ENCODE measurements around the gene OR2V1. TPM values are rescaled to one million over a fixed set of nuclear protein-coding genes. Genes with fewer than 3 reads are reported as not detected.
"Not testable (repeated sequence)": the region's sequence is repeated elsewhere in the genome, so short reads cannot be mapped to it uniquely, and the experiment has no call there.

OR2V1 gene
- total RNA-seq, 3 donors from 2014 or later: not detected

DNA sequence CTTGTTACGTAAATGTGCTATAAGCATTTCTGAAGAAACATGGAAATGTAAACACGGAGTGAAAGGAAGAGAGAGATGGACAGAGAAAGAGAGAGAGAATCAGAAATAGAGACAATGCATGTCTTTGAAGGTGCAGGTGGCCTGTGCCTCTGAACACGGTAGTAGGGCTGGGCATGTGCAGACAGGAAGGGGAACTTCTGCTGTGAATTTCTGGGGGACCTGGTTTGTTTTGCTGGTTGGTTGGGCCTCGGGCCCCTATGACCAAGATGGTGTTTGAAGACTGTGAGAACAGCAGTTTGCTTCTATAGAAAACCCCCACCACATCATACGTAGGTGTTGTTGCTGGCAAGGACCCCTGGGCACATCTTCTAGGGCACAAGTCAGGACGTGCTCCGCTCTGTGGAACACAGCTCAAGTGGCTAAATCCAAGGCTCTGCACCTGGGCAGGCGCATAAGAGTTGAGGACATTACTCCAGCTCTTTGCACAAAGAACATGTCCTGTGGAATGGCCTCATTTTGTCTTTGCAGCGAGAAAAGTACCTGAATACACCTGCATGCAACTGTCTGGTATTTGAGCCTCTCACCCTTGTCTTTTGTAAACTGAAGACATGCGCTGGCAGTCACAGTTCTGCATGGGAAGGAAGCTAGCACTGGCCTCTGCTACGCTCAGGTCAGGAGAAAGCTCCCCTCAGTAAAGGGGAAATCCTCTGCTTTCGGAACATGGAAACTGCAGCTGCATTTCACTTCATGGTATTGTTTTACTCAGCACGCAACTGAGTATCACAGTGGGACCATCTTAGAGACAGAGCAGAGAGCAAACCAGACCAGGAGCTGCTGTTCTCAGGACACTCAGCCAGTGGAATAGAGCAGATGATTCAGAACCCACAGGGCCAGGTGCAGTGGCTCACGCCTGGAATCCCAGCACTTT, 19.1 kb upstream of the OR2V1 start:
- no peak for DNase-seq
- Mint-ChIP-seq H3K27me3 (ENCODE audit: low read depth) (peaks cover 54% of the 10 kb centered on the region), H3K4me3 (no peak overlapping the region), H3K4me1 (ENCODE audit: low read depth) (peaks cover 3% of the 10 kb centered on the region), H3K9me3 (no peaks in the 10 kb centered on the region), H3K36me3 (ENCODE audit: insufficient read depth) (no peaks in the 10 kb centered on the region)
- no peak for ATAC-seq

DNA sequence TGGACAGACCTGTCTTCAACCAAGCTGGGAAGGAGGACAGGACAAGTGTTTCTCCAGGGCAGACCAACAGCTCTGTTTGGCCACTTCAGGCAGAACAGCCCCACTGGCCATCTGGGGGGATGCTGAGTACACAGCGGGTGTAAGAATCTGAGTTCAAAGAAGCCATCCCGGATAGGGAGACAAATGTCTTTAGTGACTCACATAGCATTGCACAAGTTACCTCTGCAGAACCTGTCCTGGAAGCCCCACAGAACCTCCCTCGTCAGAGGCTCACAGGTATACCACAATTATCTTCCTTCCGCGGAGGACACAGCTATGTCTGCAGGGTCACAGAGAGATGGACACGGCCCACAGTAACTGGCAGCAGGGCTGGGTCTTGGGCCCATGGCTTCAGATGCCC, 18.4 kb upstream of the OR2V1 start:
- Mint-ChIP-seq H3K27me3 (ENCODE audit: low read depth) (peaks cover 55% of the 10 kb centered on the region), H3K9me3 (no peaks in the 10 kb centered on the region), H3K4me1 (ENCODE audit: low read depth) (peaks cover 3% of the 10 kb centered on the region), H3K4me3 (no peak overlapping the region), H3K36me3 (ENCODE audit: insufficient read depth) (no peaks in the 10 kb centered on the region)
- ATAC-seq (no peak), DNase-seq (no peak)

DNA sequence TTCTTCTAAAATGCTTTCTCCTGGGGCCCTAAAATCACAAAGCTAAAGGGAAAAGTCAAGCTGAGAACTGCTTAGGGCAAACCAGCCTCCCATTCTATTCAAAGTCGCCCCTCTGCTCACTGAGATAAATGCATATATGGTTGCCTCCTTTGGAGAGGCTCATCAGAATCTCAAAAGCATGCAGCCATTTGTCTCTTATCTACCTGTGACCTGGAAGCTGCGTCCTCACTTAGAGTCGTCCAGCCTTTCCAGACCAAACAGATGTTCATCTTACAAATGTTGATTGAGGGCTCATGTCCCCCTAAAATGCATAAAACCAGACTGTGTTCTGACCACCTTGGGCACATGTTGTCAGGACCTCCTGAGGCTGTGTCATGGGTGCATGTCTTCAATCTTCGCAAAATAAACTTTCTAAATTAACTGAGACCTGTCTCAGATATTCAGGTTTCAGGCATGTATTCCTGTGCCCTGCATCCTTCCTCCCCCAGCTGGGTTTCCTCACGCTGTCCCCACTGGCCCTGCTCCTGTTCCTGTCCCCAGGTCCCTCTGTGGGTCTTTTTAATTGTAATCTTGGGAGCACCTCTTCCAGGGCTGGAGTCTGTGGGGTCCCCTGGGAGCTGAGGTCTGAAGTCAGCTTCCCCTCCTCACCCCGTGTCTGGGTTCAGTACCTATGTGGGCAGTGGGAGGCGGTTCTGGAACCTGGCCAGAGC, 16.1 kb upstream of the OR2V1 start, which contains the start of gene OR2V2:
Gene OR2V2 (plus strand): TSS at position 660 of the 710 bp plus-strand sequence. CDS start 7,357 bp downstream, outside the sequence.
- not testable (repeated sequence) for DNase-seq; ATAC-seq; H3K9me3 Mint-ChIP-seq; H3K4me3 Mint-ChIP-seq; H3K4me1 Mint-ChIP-seq (ENCODE audit: low read depth); H3K36me3 Mint-ChIP-seq (ENCODE audit: insufficient read depth)
- peaks cover 67% of the 10 kb centered on the region for H3K27me3 Mint-ChIP-seq (ENCODE audit: low read depth)

DNA sequence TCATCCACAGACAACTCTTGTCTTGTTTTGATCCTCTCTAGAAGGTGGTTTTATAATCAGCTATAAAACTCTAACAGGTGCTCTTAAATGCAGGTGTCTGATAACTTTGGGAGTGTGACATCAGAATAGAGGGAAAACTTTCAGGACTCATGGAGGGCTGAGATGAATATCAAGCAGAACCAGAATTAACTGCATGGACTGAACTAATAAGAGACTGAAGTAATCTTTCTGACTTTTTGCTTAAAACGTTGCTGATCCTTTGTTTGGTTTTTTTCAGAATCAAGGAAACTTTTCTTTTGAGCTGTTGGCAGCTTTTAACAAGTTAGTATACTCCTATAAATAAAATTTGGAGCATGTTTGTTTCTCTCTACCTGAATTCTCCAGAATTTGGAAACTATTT, 14.2 kb upstream of the OR2V1 start:
- Mint-ChIP-seq H3K4me3 (no peak overlapping the region), H3K4me1 (ENCODE audit: low read depth) (no peaks in the 10 kb centered on the region), H3K9me3 (peaks cover 3% of the 10 kb centered on the region), H3K27me3 (ENCODE audit: low read depth) (peaks cover 51% of the 10 kb centered on the region), H3K36me3 (ENCODE audit: insufficient read depth) (no peaks in the 10 kb centered on the region)
- ATAC-seq (no peak), DNase-seq (no peak)

DNA sequence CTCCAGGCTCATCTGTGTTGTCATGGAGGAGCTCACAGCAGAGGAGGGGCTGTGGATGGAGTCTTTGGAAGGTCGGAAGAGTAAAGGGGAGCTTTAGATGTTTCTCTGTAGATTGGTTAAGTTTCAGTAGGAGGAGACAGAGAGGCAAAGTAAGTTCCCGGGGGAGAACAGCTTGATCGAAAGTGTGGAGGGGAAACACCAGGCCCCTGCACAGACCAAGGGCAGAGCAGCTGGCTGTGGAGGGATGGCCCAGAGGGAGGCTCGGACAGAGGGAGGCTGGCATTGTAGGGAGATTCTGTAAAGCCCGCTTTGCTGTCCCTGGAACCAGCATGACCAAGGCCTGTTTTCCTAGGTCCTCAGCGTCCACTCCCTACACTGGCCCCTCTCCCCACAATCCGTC, 11.1 kb upstream of the OR2V1 start:
- Mint-ChIP-seq H3K9me3 (peaks cover 22% of the 10 kb centered on the region), H3K36me3 (ENCODE audit: insufficient read depth) (no peaks in the 10 kb centered on the region), H3K4me1 (ENCODE audit: low read depth) (no peaks in the 10 kb centered on the region), H3K4me3 (no peak overlapping the region), H3K27me3 (ENCODE audit: low read depth) (peaks cover 29% of the 10 kb centered on the region)
- ATAC-seq (no peak), DNase-seq (no peak)

DNA sequence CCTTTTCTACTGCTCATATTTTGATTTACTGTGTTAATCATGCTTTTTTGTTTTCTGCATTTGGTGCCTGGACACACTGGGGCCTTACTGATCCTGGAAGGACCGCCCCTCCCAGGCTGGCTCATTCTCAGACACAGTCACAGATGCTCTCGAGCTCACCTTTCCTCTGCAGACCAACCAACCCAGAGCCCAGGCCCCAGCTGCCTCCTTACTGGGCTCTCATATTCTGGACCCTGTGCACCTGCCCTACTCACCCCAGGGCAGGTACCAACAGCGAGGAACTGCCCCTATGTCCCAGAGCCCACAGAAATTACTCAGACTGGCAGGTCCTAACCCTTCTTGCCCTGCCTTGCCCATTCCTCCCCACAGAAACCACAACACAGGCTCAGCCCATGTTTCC, 9.8 kb upstream of the OR2V1 start:
- Mint-ChIP-seq H3K4me3 (no peak overlapping the region), H3K36me3 (ENCODE audit: insufficient read depth) (no peaks in the 10 kb centered on the region), H3K9me3 (peaks cover 22% of the 10 kb centered on the region), H3K27me3 (ENCODE audit: low read depth) (peaks cover 21% of the 10 kb centered on the region), H3K4me1 (ENCODE audit: low read depth) (no peaks in the 10 kb centered on the region)
- ATAC-seq (no peak), DNase-seq (no peak)

DNA sequence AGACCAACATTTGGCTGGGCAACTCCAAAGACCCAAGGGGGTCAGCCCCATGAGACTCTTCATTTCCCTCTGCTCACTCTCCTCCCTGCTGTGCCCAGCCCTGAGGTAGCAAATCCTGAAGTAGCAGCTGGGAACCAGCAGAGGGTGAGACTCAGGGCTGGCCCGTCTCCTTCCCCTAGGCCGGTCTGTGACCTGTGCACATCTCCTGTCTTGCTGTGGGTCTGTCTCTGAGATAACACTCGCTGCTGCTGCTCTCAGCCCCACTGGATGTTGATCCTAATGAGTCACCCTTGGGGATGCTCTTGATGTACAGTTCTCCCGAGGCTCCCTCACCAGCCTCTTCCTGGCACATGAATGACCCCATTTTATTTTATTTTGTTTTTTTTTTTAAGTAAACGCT, 7.3 kb upstream of the OR2V1 start:
- no peaks in the 10 kb centered on the region for H3K36me3 Mint-ChIP-seq (ENCODE audit: insufficient read depth)
- peaks cover 28% of the 10 kb centered on the region for H3K9me3 Mint-ChIP-seq
- no peak overlapping the region for H3K4me3 Mint-ChIP-seq
- H3K27me3 Mint-ChIP-seq (ENCODE audit: low read depth): peaks cover 22% of the 10 kb centered on the region
- H3K4me1 Mint-ChIP-seq (ENCODE audit: low read depth): no peaks in the 10 kb centered on the region
- ATAC-seq: no peak
- no peak for DNase-seq

DNA sequence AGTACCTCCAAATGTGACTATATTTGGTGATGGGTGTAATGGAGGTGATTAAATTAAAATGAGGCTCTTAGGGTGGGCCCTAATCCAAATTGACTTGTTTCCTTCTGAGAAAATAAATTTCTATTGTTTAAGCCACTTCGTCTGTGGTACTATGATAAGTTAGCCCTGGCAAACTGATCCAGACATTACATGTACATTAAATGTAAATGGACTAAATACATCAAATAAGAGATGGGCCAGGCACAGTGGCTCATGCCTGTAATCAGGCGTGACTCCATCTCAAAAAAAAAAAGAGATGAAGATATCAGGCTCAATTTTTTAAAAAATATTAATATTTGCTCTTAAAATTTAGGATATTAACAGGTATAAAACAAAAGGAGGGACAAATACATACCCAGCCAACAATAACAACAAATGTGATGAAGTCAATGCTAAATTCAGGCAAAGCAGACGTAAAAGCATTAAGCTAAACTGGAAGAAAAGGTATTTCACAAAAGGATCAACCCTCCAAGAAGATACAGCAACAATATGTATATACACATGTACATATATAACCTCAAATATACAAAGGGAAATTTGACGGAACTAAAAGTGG, 5.5 kb upstream of the OR2V1 start:
- Mint-ChIP-seq H3K9me3 (peaks cover 28% of the 10 kb centered on the region), H3K4me1 (ENCODE audit: low read depth) (no peaks in the 10 kb centered on the region), H3K36me3 (ENCODE audit: insufficient read depth) (no peaks in the 10 kb centered on the region), H3K27me3 (ENCODE audit: low read depth) (peaks cover 28% of the 10 kb centered on the region), H3K4me3 (no peak overlapping the region)
- ATAC-seq: no peak
- no peak for DNase-seq

DNA sequence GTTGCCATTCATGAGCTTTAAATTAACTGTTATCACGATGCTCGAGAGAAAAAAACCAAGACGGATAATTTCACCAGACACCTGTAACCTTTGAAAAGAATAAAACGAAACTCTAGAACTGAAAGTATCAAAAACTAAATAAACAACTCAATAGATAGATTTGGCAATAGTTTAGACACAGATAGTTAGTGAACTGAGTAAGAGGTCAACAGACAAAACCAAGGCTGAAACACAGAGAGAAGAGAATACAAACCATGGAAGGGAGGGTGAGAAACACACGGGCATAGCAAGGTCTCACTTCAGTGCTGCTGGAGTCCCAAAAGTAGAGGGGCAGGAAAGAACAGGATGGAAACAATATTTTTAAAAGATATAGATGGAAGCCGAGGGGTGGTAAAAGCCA, 3.3 kb upstream of the OR2V1 start:
- Mint-ChIP-seq H3K4me3 (no peak overlapping the region), H3K36me3 (ENCODE audit: insufficient read depth) (no peaks in the 10 kb centered on the region), H3K9me3 (peaks cover 20% of the 10 kb centered on the region), H3K4me1 (ENCODE audit: low read depth) (no peaks in the 10 kb centered on the region), H3K27me3 (ENCODE audit: low read depth) (peaks cover 37% of the 10 kb centered on the region)
- DNase-seq (no peak), ATAC-seq (no peak)

DNA sequence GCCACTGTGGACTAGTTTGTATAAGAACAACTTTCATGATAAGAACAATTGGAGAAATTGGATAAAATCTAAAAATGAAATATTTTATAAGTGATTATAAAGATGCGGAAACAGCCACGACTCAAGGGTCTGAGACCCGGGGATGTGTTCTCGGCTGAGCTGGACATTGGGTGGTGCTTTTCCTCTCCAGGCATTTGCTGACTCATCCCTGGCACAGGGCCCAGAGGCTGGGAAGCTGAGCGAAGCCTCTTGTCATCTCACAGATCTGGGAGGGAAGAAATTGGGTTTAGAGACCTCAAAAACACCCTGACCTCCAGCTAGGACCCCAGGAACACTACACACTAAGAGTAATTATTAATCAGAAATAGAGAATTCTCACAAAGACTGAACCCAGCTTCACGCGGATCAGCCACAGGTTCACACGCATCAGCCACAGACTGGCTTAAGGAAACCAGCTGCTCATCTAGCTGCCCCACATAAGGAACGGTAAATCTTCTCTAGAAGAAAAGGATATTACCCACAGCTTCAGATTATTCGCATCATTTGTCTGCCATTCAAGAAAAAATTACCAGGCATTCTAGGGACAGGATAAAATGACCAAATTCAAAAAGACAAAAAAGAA, 2.8 kb upstream of the OR2V1 start:
- Mint-ChIP-seq H3K4me3 (no peak overlapping the region), H3K36me3 (ENCODE audit: insufficient read depth) (no peaks in the 10 kb centered on the region), H3K9me3 (peaks cover 16% of the 10 kb centered on the region), H3K4me1 (ENCODE audit: low read depth) (no peaks in the 10 kb centered on the region), H3K27me3 (ENCODE audit: low read depth) (peaks cover 41% of the 10 kb centered on the region)
- ATAC-seq (no peak), DNase-seq (no peak)

DNA sequence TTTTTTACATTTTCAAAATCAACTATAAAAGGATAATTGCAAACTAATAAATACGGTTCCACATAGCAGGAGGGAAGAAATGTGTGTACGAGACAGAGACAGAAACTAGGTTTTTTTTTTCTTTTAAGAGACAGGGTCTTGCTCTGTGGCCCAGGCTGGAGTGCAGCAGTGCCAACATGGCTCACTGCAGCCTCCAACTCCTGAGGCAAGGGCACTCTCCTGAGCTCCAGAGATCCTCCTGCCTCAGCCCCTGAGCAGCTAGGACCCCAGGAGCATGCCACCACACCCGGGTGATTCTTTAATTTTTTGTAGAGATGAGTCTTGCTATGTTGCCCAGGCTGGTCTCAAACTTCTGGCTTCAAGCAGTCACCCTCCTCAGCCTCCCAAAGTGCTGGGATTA, 2.1 kb upstream of the OR2V1 start:
- Mint-ChIP-seq H3K4me1 (ENCODE audit: low read depth) (no peaks in the 10 kb centered on the region), H3K27me3 (ENCODE audit: low read depth) (peaks cover 47% of the 10 kb centered on the region), H3K36me3 (ENCODE audit: insufficient read depth) (no peaks in the 10 kb centered on the region), H3K4me3 (no peak overlapping the region), H3K9me3 (peaks cover 13% of the 10 kb centered on the region)
- no peak for DNase-seq
- ATAC-seq: no peak

DNA sequence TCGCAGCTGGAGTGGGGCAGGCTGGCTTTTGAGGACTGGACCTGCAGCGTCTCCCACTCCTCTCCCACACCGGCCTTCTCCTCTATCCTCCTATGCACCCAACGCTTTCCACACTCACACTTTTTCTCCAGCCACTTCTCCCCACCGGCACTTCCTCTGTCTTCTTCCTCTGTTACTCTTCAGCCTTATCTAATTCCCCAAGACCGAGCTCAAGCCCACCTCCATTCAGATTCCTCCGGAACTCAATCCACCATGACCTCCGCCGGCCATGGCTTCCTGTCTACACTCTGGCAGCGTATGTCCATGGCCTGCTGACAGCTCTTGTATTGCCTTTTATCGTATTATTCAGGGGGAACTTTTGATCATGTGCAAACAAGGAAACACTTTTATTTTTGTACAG, 545 bp upstream of the OR2V1 start:
- DNase-seq: no peak
- ATAC-seq: no peak
- Mint-ChIP-seq H3K36me3 (ENCODE audit: insufficient read depth) (no peaks in the 10 kb centered on the region), H3K4me1 (ENCODE audit: low read depth) (no peaks in the 10 kb centered on the region), H3K9me3 (peaks cover 6% of the 10 kb centered on the region), H3K27me3 (ENCODE audit: low read depth) (peaks cover 59% of the 10 kb centered on the region), H3K4me3 (no peak overlapping the region)

DNA sequence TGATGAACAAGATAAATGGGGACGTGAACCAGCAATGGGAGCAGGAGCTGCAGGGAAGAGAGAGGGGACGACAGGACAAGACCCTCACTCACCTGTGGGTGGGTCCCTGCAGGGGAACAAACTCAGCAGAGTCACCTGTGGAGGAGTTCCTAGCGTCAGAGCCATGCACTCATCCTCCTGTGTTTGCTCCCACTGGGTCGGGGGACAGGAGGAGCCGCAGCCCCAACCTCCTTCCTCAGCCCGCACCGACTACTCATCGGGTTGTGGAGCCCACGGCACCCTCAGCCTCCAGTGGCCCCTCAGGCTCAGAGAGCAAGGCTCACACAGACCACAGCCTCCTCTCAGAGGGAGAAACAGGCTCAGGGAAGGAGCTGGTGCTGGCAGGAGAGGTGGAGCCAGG, 888 bp downstream of the OR2V1 start:
- H3K9me3 Mint-ChIP-seq; H3K4me1 Mint-ChIP-seq (ENCODE audit: low read depth); H3K4me3 Mint-ChIP-seq; ATAC-seq; H3K36me3 Mint-ChIP-seq (ENCODE audit: insufficient read depth); DNase-seq: not testable (repeated sequence)
- H3K27me3 Mint-ChIP-seq (ENCODE audit: low read depth): peaks cover 64% of the 10 kb centered on the region

DNA sequence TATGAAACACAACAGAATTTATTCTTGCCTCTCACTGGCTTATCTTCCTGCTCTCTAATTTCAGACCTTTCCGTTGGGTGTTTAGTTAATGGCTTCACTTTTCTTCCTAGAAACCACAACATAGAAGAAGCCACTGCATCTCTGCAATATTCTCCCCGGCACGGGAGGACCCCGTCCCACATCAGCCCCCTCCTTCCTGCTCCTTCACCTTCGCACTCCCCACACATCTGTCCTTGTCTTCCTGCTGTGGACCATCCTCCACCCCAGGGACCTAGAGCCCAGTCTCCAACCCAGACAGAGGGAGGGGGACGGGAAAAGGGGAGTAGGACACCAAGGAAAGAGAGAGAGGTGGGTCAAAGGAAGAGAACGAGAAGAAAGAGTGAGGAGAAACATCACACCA, 1.4 kb downstream of the OR2V1 start:
- H3K9me3 Mint-ChIP-seq: no peaks in the 10 kb centered on the region
- peaks cover 69% of the 10 kb centered on the region for H3K27me3 Mint-ChIP-seq (ENCODE audit: low read depth)
- no peaks in the 10 kb centered on the region for H3K36me3 Mint-ChIP-seq (ENCODE audit: insufficient read depth)
- no peaks in the 10 kb centered on the region for H3K4me1 Mint-ChIP-seq (ENCODE audit: low read depth)
- no peak overlapping the region for H3K4me3 Mint-ChIP-seq
- ATAC-seq (no peak), DNase-seq (no peak)
